HG02623 (cell line): Measurements from ENCODE around the gene E2F3.
"Not testable (repeated sequence)": the region's sequence is repeated elsewhere in the genome, so short reads cannot be mapped to it uniquely, and the experiment has no call there.

Experiments
- ATAC-seq: cut with Tn5 transposase; IDR thresholded peaks from one replicate; pipeline ENCODE4 v1.9.1; 2021; ENCODE audit warnings: moderate library complexity; ENCODE audit not compliant: unreplicated experiment

E2F3 gene

DNA sequence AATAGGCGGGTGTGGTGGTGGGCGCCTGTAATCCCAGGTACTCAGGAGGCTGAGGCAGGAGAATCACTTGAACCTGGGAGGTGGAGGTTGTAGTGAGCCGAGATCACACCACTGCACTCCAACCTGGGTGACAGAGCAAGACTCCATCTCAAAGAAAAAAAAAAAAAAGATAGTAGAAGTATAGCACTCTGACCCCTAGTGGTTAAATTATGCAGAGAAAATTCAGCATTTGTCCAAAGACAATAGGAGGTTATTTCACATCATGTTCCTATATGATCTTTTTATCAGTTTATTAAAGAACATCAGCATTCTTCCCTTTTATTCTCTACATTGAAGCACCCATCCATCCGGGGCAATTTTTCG is 127.4 kb downstream of the E2F3 start:
- not testable (repeated sequence) for ATAC-seq

DNA sequence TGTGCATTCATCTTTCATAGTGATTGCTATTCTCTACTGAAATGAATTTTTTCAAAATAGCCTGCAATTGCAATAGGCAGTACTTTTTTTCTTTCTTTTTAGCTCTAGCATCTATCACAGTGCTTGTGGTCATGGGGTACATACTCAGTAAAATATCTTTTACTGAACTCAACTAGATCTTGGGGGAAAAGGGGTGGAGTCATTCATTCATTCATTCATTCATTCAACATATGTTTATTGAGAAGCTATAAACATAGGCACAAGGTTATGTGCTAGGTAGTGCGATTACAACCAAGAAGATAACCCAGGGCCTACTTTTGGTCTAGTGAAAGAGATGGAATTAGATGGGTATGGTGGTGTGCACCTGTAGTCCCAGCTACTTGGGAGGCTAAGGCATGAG is 131.2 kb downstream of the E2F3 start:
- ATAC-seq: no peak

DNA sequence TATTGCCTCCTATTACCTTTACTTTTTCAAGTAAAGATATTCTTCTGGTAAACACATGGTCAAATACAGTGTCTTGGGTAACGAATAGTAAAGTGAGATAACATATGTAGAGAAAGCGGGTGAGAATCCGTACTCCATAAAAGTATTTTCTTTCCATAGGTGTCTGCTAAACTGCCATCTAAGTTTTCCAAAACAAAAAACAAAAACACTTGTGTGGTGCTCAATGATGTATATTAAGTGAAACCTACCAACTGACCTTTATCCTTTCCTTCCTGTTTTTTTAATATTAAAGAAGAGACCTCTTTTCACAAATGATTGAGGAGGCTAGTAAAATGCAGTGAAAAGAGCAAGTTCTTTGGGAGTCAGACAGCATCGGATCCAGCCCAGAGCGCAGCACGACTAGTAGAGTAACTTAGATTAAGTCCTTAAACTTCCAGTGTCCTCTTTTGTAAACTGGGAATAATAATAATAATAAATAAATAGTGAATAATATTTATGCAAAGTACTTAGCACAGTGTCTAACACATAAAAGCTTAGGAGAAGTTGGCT is 132.1 kb downstream of the E2F3 start:
- ATAC-seq: no peak

DNA sequence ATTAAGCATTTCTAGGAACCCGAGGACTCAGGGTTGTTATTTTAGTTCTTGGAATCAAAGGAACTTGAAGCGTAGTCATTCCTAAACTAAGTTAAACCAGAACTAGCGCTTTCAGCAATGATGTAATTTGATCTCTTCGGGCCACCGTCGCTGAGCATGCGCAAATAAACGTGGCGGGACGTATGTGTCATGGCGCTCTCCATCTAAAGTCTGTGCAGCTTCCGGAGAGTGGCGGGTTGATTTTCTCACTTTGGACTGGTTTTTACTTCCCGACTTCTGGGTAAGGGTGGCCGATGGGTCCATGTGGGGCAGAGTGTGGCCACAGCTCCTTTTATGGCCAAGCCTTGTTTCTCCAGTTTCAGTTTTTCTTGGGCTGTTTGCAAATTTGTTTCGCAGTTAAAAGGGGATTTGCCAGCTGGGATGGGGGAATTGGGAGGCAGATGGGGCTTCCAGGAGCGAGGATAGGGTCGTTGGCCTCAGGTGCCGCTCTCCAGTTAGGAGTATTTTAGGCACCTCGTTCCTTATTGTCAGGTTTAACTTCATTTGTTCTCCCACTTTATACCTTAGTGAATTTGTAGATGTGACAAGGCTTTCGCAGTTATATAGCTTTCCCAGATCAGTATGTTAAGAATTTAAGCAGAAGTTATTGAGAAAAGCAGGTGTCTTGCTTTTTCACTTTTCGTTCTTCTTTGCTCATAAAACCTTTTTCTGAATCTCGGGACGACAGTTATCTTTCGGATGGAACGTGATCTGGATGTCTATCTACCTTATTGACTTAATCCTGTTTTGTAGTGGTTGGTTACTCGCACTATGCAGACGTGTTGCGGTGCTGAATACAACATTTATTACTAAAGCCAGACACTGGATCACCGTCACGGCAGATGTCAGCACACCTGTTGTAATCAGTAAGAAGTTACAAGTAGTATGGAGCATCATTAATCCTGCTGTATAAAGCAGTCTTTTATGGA is 132.9 kb downstream of the E2F3 start, which contains the start of gene CDKAL1:
TSS of gene CDKAL1 (plus strand) at position 163 of the 968 bp plus-strand sequence. CDS start 11,894 bp downstream, outside the sequence.
- peak; percentile 82 for ATAC-seq

DNA sequence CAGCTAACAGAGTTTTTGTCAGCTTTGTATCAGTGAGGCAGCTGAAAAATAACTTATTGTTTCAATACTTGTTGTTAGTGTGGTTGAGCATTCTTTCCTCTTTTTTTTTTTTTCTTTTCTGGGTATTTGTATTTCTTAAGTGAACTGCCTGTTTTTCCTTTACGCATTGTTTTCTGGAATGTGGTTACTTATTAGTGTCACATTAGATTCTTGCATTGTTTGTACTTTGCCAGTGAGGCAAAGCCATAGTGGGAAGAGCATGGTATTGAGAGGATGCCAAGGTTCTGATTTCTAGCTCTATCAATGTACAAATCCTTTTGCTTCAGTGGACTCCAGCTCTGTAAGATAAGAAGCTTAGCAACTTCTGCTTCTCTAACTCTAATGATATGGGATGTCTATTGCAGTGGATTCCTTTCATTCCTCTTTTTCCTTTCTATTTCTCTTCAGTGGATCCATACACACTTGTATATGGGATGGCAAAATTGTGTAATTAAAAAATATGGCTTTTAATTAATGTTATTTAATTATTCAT is 136.5 kb downstream of the E2F3 start:
- ATAC-seq: no peak

DNA sequence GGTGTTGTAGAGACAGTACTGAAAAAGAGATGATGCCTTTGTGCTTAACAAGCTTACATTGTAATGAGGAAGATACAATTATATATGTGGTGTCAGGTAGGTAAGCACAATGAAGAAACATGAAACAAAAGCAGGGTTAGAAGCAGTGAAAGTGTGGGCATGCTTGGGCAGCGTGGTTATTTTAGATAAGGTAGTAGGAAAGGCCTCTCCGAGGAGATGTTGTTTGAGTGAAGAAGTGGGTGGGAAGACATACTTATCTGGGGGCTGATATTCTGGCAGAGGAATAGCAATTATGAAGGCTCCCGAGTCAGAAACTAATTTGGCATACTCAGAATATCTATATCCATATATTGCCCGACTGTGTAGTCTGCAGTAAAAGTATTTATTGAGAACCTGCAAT is 137.2 kb downstream of the E2F3 start:
- no peak for ATAC-seq

DNA sequence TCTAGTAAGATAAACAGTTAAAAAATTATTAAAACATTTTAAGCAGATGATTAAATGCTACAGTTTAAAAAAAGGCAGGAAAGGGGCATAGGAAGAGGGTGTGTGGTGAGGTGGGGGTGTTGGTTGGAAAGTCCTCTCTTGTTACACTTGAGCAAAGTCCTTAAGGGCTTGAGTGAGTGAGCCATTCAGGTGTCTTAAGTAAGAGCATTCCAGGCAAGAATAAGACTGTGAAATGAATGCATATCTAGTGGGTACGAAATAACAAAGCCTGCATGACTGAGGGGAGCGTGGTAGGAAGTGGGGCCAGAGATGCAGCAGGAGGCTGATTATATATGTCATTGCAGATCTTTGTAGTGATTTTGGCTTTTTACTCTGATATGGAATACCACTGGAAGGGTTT is 137.7 kb downstream of the E2F3 start:
- no peak for ATAC-seq

DNA sequence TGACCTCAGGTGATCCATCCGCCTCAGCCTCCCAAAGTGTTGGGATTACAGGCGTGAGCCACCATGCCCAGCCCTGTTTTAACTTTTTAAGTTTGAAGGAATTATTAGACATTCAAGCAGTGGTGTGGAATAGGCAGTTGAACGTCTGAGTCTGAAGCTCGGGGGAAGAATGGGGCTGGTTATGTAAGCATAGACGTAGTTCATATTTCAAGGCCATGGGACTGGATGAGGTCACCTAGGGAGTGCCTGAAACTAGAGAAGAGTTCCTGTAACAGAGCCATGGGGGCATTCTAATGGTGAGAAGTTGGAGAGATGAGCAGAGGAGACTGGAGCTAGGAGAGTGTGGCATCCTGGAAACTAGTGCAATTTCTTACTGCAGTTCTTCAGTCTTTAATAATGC is 139.0 kb downstream of the E2F3 start:
- no peak for ATAC-seq

DNA sequence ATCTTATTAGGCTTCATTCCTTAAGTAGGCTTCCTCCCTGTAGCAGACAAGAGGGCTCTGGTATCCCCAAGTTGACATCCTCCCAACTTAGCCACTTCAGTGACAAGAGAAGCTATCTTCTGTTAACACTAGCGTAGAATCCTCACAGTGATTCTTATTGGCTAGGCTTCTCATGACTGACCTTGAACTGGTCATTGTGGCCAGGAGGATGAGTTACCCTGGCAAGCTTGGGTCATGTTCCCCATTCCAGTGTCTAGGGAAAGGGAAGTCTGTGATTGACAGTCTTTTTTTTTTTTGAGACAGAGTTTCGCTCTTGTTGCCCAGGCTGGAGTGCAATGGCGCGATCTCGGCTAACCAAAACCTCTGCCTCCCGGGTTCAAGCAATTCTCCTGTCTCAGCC is 139.7 kb downstream of the E2F3 start:
- no peak for ATAC-seq

DNA sequence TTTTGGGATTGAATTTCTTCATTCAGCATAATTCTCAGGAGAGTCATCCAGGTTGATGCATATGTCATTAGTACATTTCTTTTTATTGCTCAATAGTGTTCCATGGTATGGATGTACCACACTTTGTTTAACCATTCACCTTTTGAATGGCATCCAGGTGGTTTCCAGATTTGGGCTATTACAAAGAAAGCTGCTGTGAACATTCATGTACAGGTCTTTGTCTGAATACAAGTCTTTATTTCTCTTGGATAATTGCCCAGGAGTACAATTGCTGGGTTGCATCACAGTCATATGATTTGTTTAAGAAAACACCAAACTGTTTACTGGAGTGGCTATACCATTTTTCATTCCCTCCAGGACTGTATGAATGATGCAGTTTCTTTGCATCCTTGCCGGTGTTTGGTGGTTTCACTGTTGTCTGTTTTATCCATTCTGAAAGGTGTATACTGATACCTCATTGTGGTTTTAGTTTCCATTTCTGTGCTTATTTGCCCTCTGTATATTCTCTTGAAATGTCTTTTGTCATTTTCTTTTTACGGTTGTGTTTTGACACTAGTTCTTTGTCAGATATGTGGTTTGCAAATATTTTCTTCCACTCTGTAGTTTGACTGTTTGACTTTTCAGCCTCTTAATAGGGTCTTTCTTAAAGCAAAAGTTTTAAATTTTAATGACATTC is 141.4 kb downstream of the E2F3 start:
- ATAC-seq: peak; percentile 98
